Activated CD4-positive, alpha-beta T cell treated with anti-CD3 and anti-CD28 coated beads for 36 hours (primary cell): ENCODE results near the gene GPR12. TPM values are rescaled to one million over a fixed set of nuclear protein-coding genes. Genes with fewer than 3 reads are reported as not detected.
A peak's percentile ranks its signal among the peaks of the same experiment; 100 is the strongest.

Source experiments
- ATAC-seq: fragments of 200-7000 bp; cut with Tn5 transposase; one replicate; pipeline ENCODE4 v1.10.0; 2021; ENCODE audit warnings: mild to moderate bottlenecking, moderate library complexity
- CTCF ChIA-PET: fragments of 350-600 bp; sonication (Branson Sonifier 250); formaldehyde crosslinking; loops from one replicate; lab custom pipeline; 2021; ENCODE audit warnings: antibody characterized with exemption; lab: Charles Lee
- POLR2A ChIA-PET: fragments of 350-600 bp; sonication (Branson Sonifier 250); formaldehyde crosslinking; loops from one replicate; lab custom pipeline; 2021; ENCODE audit warnings: antibody characterized with exemption, inconsistent platforms; lab: Charles Lee
- DNase-seq: peaks from one replicate; pipeline ENCODE4 v3.0.0-alpha.2; 2020
- H3K27ac Mint-ChIP-seq: one replicate; pipeline ENCODE4 v1.8.0; 2021; ENCODE audit warnings: mixed read lengths
- H3K27me3 Mint-ChIP-seq: one replicate; pipeline ENCODE4 v1.8.0; 2021; ENCODE audit warnings: mixed read lengths
- H3K36me3 Mint-ChIP-seq: one replicate; pipeline ENCODE4 v1.8.0; 2021; ENCODE audit warnings: low read depth, mixed read lengths
- H3K4me1 Mint-ChIP-seq: one replicate; pipeline ENCODE4 v1.8.0; 2021; ENCODE audit warnings: mixed read lengths
- H3K4me3 Mint-ChIP-seq: one replicate; pipeline ENCODE4 v1.8.0; 2021; ENCODE audit warnings: mild to moderate bottlenecking, moderate library complexity, mixed read lengths
- H3K9me3 Mint-ChIP-seq: one replicate; pipeline ENCODE4 v1.8.0; 2021; ENCODE audit warnings: low read depth, mixed read lengths
- intact Hi-C, 2 experiments: fragments of 100-400 bp; cut with DNase I in 1 of 2; cut with micrococcal nuclease in 1 of 2; formaldehyde crosslinking; loops; one replicate each; pipeline versions ENCODE4 v1.14.2 to v1.15.1; 2022 to 2024; cut with DNase I, micrococcal nuclease
- total RNA-seq, 2 experiments: library from RNA; stranded (reverse); gene quantifications; one replicate each; pipeline ENCODE4 v1.2.3, GENCODE V29; 2021

GPR12 gene
- total RNA-seq = not detected

- Mint-ChIP-seq H3K4me1 (peaks cover 9% of the 10 kb centered on the region), H3K27ac (no peak within 1 kb of the TSS), H3K36me3 (no peaks in the 10 kb centered on the region), H3K9me3 (no peaks in the 10 kb centered on the region), H3K27me3 (peaks cover 53% of the 10 kb centered on the region), H3K4me3 (peak within 1 kb of the TSS; percentile 46)
- ATAC-seq (no peak), DNase-seq (no peak)
- ChIA-PET CTCF (interaction anchor here (0.5 kb wide), 1 partner anchor 710 kb away, joined by 3 read pairs; no protein-coding TSS in a partner anchor), POLR2A (no interaction called here)
- intact Hi-C loops = no loop called here
Measured at GRCh38 chr13:26759907-26760831, at the start of gene GPR12. Gene GPR12 (minus strand): TSS chr13:26760786. CDS start chr13:26759827, 959 bp downstream.

- Mint-ChIP-seq H3K27ac (no peak overlapping the region), H3K27me3 (peaks cover 20% of the 10 kb centered on the region), H3K4me3 (no peak overlapping the region), H3K4me1 (no peaks in the 10 kb centered on the region), H3K9me3 (no peaks in the 10 kb centered on the region), H3K36me3 (no peaks in the 10 kb centered on the region)
- intact Hi-C loops = no loop called here
- ChIA-PET POLR2A (no interaction called here), CTCF (interaction anchor here (0.6 kb wide), 1 partner anchor 58 kb away, joined by 3 read pairs; no protein-coding TSS in a partner anchor)
- ATAC-seq = no peak
- DNase-seq = no peak
Measured at GRCh38 chr13:26810095-26810494, 49.5 kb upstream of the GPR12 start.

GRCh38 chr13:26806891-26807290 lies 46.3 kb upstream of the GPR12 start:
- Mint-ChIP-seq H3K27me3 (peaks cover 27% of the 10 kb centered on the region), H3K4me1 (no peaks in the 10 kb centered on the region), H3K27ac (no peak overlapping the region), H3K4me3 (no peak overlapping the region), H3K36me3 (no peaks in the 10 kb centered on the region), H3K9me3 (no peaks in the 10 kb centered on the region)
- POLR2A ChIA-PET = no interaction called here
- ATAC-seq (no peak), DNase-seq (no peak)
- CTCF ChIA-PET = no interaction called here
- intact Hi-C loops = no loop called here

GRCh38 chr13:26787961-26788360 lies 27.4 kb upstream of the GPR12 start:
- Mint-ChIP-seq H3K4me1 (peaks cover 16% of the 10 kb centered on the region), H3K27me3 (peaks cover 4% of the 10 kb centered on the region), H3K4me3 (no peak overlapping the region), H3K9me3 (no peaks in the 10 kb centered on the region), H3K27ac (no peak overlapping the region), H3K36me3 (no peaks in the 10 kb centered on the region)
- ChIA-PET CTCF (interaction anchor here (0.6 to 1.0 kb wide), 4 partner anchors 82 to 554 kb away, joined by 3 to 4 read pairs (median 3); no protein-coding TSS in a partner anchor), POLR2A (no interaction called here)
- intact Hi-C loops = loop anchor here in 1 of 2 experiments (5.0 kb wide), 1 partner anchor 81 kb away; no protein-coding TSS in a partner anchor
- DNase-seq (no peak), ATAC-seq (no peak)

- Mint-ChIP-seq H3K36me3 (no peaks in the 10 kb centered on the region), H3K27me3 (peaks cover 2% of the 10 kb centered on the region), H3K4me1 (peaks cover 16% of the 10 kb centered on the region), H3K4me3 (no peak overlapping the region), H3K27ac (no peak overlapping the region), H3K9me3 (peaks cover 2% of the 10 kb centered on the region)
- POLR2A ChIA-PET = no interaction called here
- CTCF ChIA-PET = interaction anchor here (0.7 kb wide), 2 partner anchors 47 to 58 kb away, joined by 3 read pairs; no protein-coding TSS in a partner anchor
- ATAC-seq (no peak), DNase-seq (no peak)
- intact Hi-C loops = loop anchor here in 1 of 2 experiments (5.0 kb wide), 1 partner anchor 79 kb away; no protein-coding TSS in a partner anchor
Measured at GRCh38 chr13:26786651-26787295, 26.2 kb upstream of the GPR12 start.

GRCh38 chr13:26785838-26786630 lies 25.4 kb upstream of the GPR12 start:
- Mint-ChIP-seq H3K4me1 (peaks cover 16% of the 10 kb centered on the region), H3K4me3 (peak overlapping the region; percentile 67), H3K9me3 (peaks cover 2% of the 10 kb centered on the region), H3K27ac (peak overlapping the region; percentile 40), H3K36me3 (no peaks in the 10 kb centered on the region), H3K27me3 (peaks cover 2% of the 10 kb centered on the region)
- ChIA-PET CTCF (interaction anchor here (0.6 to 0.7 kb wide), 3 partner anchors 48 to 161 kb away, joined by 3 to 4 read pairs (median 3); no protein-coding TSS in a partner anchor), POLR2A (no interaction called here)
- ATAC-seq (peak; percentile 87), DNase-seq (peak; percentile 70)
- intact Hi-C loops = loop anchor here in 1 of 2 experiments (5.0 kb wide), 1 partner anchor 79 kb away; no protein-coding TSS in a partner anchor

GRCh38 chr13:26784704-26785639 lies 24.4 kb upstream of the GPR12 start:
- peaks cover 2% of the 10 kb centered on the region for H3K9me3 Mint-ChIP-seq
- H3K27ac Mint-ChIP-seq = peak overlapping the region; percentile 40
- intact Hi-C loops = loop anchor here in 1 of 2 experiments (5.0 kb wide), 1 partner anchor 78 kb away; no protein-coding TSS in a partner anchor
- H3K27me3 Mint-ChIP-seq = peaks cover 2% of the 10 kb centered on the region
- ChIA-PET CTCF (interaction anchor here (0.6 to 1.4 kb wide), 2 partner anchors 88 to 162 kb away, joined by 3 to 4 read pairs; no protein-coding TSS in a partner anchor), POLR2A (no interaction called here)
- H3K4me1 Mint-ChIP-seq = peaks cover 16% of the 10 kb centered on the region
- peak; percentile 44 for ATAC-seq
- no peaks in the 10 kb centered on the region for H3K36me3 Mint-ChIP-seq
- peak; percentile 21 for DNase-seq
- peak overlapping the region; percentile 67 for H3K4me3 Mint-ChIP-seq

- Mint-ChIP-seq H3K4me3 (no peak overlapping the region), H3K27ac (no peak overlapping the region), H3K36me3 (no peaks in the 10 kb centered on the region), H3K4me1 (peaks cover 4% of the 10 kb centered on the region), H3K9me3 (peaks cover 2% of the 10 kb centered on the region), H3K27me3 (peaks cover 4% of the 10 kb centered on the region)
- no peak for DNase-seq
- ChIA-PET CTCF (no interaction called here), POLR2A (no interaction called here)
- no peak for ATAC-seq
- intact Hi-C loops = no loop called here
Measured at GRCh38 chr13:26780411-26780810, 19.8 kb upstream of the GPR12 start.

GRCh38 chr13:26779321-26779720 lies 18.7 kb upstream of the GPR12 start:
- ATAC-seq (no peak), DNase-seq (no peak)
- no peaks in the 10 kb centered on the region for H3K36me3 Mint-ChIP-seq
- H3K27me3 Mint-ChIP-seq = peaks cover 4% of the 10 kb centered on the region
- ChIA-PET CTCF (no interaction called here), POLR2A (no interaction called here)
- no peaks in the 10 kb centered on the region for H3K4me1 Mint-ChIP-seq
- no peak overlapping the region for H3K4me3 Mint-ChIP-seq
- intact Hi-C loops = no loop called here
- peaks cover 2% of the 10 kb centered on the region for H3K9me3 Mint-ChIP-seq
- H3K27ac Mint-ChIP-seq = no peak overlapping the region

- POLR2A ChIA-PET = no interaction called here
- H3K4me3 Mint-ChIP-seq = no peak overlapping the region
- no peaks in the 10 kb centered on the region for H3K4me1 Mint-ChIP-seq
- DNase-seq (no peak), ATAC-seq (no peak)
- no peak overlapping the region for H3K27ac Mint-ChIP-seq
- H3K36me3 Mint-ChIP-seq = no peaks in the 10 kb centered on the region
- H3K27me3 Mint-ChIP-seq = peaks cover 9% of the 10 kb centered on the region
- CTCF ChIA-PET = no interaction called here
- intact Hi-C loops = loop anchor here in 1 of 2 experiments (1.0 kb wide), 1 partner anchor 11 kb away; no protein-coding TSS in a partner anchor
- H3K9me3 Mint-ChIP-seq = no peaks in the 10 kb centered on the region
Measured at GRCh38 chr13:26772531-26772930, 11.9 kb upstream of the GPR12 start.
